ENCODE data around the gene GNB1L.
"Not testable (repeated sequence)": the region's sequence is repeated elsewhere in the genome, so short reads cannot be mapped to it uniquely, and the experiment has no call there.

Gene GNB1L

DNA sequence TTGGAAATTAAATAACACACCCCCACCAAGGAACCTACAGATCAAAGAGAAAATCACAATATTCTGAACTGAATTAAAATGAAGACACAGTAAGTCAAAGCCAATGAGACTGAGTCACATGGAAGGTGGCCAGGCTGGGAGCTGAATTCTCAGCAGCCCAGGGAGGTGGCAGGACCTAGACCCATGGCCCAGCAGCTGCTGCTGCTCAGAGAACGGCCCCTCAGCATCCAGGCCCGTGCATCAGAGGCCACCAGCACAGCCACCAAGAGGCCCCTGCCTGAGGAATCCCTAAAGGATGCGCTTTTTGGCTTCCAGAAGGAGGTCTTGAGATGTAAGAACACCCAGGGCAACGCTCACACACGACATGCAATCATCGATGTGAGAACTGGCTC lies 59.1 kb downstream of the GNB1L start:
- DNase-seq: peak in 1 of 14 donors; percentile 39

GRCh38 chr22:19793661-19794310 lies 60.9 kb downstream of the GNB1L start:
- DNase-seq: no peak

DNA sequence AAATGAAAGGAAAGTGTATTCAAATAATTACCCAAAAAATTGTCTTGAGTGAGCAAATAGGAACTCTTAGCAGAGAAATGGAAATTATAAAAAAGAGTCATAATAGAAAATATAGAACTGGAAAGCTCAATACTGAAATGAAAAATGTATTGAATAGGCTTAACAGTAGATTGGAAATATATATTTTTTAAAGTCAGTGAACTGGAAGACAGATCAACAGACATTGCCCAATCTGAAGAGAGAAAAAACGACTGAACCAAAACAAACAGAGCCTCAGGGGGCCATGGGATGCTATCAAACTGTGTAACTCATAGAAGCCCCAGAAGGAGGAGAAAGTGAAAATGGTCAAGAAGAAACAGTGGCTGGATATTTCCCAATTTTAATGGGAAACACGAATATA lies 61.5 kb downstream of the GNB1L start:
- no peak for DNase-seq

DNA sequence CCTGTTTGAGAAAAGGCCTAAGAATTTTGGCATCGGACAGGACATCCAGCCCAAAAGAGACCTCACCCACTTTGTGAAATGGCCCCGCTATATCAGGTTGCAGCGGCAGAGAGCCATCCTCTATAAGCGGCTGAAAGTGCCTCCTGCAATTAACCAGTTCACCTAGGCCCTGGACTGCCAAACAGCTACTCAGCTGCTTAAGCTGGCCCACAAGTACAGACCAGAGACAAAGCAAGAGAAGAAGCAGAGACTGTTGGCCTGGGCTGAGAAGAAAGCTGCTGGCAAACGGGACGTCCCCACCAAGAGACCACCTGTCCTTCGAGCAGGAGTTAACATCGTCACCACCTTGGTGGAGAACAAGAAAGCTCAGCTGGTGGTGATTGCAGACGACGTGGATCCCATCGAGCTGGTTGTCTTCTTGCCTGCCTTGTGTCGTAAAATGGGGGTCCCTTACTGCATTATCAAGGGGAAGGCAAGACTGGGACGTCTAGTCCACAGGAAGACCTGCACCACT lies 62.2 kb downstream of the GNB1L start:
- DNase-seq: not testable (repeated sequence)

DNA sequence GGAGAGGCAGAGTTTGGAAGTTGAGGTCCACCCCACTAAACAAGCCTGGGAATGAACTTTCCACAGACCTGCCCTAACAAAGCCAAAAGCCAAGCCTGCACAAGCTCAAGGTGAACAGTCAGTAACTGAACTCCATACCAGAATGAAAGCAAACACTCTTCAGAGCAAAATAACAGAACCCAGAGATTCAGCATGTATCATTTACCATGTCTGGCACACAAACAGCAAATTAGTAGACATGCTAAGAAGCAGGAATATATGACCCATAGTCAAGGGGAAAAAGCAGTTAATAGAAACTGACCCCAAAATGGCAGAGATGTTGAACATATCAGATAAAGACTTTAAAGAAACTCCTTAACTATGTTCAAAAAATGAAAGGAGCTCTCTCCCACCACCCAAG lies 62.8 kb downstream of the GNB1L start:
- no peak for DNase-seq

- no peak for DNase-seq
These were observed 63.4 kb downstream of the GNB1L start for GRCh38 chr22:19791243-19791642.

- no peak for DNase-seq
These were observed 64.8 kb downstream of the GNB1L start for GRCh38 chr22:19789828-19790227.

GRCh38 chr22:19789406-19789805 lies 65.3 kb downstream of the GNB1L start:
- DNase-seq: no peak

DNA sequence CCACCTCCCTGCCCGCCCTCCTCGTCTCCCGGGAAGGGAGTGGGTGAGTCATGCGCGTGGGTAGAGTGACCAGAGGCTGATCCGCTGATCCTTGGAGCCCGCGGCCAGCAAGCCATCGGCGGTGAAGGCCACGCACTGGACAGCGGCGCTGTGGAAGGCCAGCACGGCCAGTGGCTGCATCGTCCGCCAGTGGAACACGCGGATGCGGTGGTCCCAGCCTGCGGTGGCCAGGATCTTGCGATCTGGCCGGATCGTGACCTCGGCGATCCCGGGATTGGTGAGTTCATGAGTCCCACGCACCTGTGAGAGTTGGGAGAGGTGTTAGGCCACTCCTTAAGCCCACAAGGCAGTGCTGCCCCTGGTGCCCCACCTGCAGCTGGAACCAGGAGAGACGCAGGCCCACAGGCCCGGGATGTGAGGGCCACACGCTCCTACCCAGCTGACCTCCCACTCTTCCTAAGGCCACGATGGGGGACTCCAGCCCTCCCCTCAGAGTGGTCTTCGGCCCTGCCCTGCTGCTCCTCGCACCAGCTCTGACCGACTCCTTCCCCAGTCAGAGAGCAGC lies 65.9 kb downstream of the GNB1L start:
- no peak for DNase-seq

DNA sequence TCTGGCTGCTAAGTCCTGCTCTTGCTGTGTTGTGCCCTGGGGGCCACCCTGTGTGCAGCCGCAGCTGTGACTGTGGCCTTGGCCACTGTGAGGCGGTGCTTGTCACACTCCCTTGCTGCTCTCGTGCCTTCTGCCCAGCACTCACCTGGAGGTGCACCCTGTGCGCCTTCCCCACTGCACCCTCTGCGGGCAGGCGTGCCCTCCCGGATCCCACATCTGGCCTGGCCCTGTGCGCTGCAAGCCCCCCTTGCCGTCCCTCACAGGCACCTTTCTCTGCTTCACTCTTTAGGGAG lies 66.9 kb downstream of the GNB1L start:
- no peak for DNase-seq

DNA sequence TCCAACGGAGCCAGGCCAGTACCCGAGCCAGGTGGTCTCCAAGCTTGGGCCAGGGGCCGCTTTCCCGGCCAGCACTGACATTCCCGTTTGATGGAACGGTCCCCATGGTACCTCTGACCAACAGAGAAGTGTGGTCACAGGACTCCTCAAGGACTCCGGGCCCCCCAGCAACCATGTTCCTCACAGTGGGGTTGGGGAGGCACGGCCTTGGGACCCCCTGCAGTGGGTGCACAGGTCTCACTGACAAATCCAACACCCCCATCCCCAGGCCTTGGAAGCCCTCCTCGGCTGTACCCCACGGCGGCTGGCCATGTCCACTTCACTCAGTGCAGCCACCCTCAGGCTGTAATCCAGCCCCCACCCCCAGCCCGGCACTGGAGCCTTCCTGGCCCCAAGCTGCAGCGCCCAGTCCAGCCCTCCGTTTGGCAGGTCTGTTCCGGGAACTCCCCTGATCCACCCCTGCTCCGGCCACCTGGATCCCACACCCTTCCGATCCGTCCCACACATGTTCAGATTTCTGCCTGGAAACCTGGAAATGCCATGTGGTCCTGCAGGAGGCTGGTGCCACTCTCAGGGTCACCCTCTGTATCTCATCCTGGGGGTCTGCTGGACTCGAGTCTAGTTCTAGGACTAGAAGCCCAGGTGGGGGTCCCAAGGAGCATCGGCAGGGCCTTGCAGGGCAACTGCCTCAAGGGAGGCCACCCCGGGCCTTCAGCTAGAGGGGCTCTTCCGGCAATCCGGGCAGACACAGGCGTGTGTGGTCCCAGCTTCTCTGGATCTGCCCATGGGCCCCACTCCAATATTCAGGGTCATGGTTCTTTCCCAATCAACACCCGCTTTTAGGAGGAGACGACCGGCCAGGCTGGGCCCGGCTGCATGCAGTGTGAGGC lies 67.5 kb downstream of the GNB1L start:
- DNase-seq: no peak

- DNase-seq: no peak
These were observed 68.4 kb downstream of the GNB1L start for GRCh38 chr22:19786264-19786585.

DNA sequence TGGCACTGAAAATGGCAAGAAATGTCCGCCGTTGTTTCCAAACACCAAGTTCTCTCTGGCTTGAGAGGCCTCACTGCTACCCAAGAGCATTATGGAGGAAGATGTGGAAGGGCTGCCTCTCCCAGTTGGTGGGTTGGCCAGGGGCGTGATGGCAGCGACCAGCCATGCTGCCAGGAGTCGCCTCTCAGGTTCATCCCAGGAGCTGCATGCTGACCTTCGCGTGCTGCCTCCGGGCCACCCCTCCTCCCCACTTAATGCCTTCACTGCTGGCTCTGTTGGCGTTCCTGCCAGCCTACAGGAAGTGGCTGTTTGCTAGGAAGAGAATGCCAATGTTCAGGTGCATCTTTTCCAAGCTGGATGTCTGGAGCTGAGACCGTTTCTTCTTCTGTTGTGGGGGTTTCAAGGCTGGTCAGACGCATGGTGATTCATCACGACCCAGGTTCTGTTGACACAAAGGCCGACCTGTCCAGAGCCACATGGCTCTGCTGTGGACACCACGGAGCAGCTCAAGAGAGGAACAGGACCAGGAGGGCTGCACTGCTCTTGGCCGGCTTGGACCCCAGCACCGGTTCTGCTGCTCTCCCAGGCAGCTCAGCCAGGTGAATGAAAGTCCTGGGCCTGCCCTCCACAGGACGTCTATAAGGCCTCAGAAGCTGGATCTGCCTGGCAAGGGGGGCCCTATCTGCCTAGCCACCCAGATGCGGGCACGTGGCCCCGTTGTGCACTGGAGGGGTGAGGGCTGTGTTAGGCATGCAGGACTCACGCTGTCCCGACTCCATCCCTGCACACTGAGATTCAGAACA lies 69.0 kb downstream of the GNB1L start:
- DNase-seq: no peak

DNA sequence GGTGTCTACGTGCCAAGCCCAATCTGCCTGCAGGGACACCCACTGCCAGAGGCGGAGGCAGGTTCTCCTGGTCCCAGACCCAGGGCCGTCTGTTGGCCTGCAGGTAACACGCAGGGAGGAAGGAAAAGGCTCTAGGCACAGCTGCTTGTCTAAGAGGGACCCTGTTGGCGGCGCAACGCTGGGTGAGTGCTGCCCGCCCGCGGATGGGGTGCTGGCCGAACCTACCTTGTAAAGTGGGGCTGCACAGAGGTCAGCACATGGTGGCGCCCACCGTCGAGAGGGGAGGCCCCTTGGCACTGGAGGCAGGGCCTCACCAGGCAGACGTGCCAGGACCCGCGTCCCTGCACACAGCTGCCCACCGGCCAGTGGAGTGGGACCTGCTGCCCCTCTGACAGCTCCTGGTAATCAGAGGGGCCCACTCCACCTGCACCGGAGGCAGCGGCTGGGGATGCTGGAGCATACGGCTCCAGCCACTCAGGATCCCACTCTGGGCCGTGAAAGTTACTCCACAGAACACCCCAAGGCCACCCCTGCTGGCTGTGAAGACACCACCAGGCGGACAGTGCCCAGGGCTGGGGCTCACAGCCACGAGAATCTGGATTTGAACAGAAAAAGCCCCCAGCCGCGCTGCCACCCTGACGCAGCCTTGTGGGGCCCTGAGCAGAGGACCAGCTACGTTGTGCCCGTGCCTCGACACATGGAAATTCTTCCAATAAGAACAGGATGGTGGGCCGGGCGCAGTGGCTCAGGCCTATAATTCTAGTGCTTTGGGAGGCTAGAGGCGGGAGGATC lies 70.1 kb downstream of the GNB1L start:
- DNase-seq: no peak

DNA sequence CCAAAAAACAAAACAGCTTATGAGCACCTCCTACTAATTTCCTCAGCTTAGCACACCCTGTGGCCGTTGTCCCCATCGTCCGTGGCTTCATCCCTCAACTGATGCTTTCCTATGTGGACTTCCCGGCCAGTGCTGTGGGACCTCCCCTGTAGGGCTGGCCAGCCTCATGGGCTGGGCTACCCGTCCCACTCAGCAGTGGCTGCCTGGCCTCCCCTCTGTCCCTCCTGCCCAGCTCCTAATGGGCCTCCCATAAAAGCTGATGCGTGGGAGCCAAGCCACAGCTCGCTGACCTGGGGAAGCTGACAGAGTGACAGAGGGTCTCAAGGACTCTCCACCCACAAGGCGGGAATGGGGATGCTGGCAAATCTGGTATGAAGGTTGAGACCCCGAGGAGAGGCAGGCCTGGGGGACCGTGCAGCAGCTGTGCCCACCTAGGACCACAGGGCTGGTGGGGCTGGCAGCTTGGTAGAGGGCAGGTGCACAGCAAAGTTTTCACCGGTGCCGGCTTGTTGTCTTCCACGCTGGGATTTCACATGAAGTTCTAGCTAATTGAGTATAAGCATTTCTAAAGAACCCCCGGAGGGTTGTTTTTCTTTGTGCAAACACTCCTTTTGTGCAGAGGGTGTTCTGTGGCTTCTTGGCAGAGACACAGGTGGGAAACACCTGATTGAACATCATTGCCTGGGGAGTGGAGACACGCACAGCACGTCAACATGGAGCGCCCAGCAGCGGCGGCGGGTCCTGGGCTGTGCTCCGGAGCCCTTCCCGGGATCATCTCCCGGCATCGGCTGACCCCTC lies 70.9 kb downstream of the GNB1L start:
- no peak for DNase-seq

- DNase-seq: no peak
These were observed 72.1 kb downstream of the GNB1L start for GRCh38 chr22:19782533-19782932.

- DNase-seq: no peak
These were observed 74.9 kb downstream of the GNB1L start for GRCh38 chr22:19779685-19780268.

DNA sequence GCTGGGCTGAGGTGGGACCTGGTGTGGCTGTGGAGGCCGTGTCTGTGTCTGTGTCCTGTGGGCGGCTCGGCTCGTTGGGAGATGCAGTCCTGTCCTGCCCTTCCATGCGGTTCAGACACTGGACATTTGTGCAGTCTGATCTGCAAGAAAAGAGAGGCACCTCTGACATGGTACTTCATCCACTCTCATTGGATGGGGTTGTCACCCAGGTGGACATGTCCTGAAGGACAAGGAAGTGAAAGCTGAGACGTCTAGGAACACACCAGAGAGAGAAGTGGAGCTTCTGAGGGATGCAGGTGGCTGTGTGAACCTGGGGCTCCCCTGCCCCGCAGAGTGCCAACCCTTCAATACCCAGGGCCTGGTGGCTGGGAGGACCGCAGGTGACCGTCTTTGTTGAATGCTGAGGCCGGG lies 75.7 kb downstream of the GNB1L start:
- no peak for DNase-seq

- DNase-seq: not testable (repeated sequence)
These were observed 77.5 kb downstream of the GNB1L start for GRCh38 chr22:19777192-19777591.

DNA sequence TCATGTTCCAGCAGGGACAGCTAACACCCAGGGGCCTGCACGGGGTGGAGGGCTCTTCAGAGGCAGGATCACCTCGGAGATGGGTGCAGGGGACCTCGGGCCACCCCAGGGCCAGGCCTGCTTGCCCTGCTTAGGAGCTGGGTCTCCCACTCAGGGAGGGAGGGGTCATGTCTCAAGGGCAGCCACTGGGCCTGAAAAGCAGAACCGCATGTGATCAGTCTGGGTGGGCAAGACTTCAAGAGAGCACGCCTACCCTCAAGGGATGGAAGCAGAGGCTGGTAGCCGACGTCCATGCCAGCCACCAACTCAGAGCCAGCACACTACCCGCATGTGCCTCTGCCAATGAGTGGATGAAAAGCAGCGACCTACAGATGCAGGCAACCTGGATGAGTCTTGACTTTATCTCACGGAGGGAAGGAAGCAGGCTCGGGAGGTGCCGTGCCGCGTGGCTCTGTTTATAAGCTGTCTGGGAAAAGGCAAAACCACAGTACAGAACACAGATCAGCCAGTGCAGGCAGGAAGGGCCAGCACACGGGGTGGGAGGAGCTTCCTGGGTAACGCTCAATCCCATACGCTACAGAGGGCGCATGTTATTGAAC lies 78.1 kb downstream of the GNB1L start:
- no peak for DNase-seq
